ENCODE data around the gene OST4. TPM values are rescaled to one million over a fixed set of nuclear protein-coding genes. Genes with fewer than 3 reads are reported as not detected.
A peak's percentile ranks its signal among the peaks of the same experiment; 100 is the strongest.

Gene OST4
- total RNA-seq, 4 donors from 2014 or later = 92.7 to 320 (median 202) TPM

- TF ChIP-seq, protein P1, sequence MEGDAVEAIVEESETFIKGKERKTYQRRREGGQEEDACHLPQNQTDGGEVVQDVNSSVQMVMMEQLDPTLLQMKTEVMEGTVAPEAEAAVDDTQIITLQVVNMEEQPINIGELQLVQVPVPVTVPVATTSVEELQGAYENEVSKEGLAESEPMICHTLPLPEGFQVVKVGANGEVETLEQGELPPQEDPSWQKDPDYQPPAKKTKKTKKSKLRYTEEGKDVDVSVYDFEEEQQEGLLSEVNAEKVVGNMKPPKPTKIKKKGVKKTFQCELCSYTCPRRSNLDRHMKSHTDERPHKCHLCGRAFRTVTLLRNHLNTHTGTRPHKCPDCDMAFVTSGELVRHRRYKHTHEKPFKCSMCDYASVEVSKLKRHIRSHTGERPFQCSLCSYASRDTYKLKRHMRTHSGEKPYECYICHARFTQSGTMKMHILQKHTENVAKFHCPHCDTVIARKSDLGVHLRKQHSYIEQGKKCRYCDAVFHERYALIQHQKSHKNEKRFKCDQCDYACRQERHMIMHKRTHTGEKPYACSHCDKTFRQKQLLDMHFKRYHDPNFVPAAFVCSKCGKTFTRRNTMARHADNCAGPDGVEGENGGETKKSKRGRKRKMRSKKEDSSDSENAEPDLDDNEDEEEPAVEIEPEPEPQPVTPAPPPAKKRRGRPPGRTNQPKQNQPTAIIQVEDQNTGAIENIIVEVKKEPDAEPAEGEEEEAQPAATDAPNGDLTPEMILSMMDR (IDR thresholded peaks at IDR 0.05) = no peak
- TF ChIP-seq EP300 (IDR thresholded peaks at IDR 0.05; ENCODE audit: low read depth) = no peak
- TF ChIP-seq POLR2AphosphoS5 (IDR thresholded peaks at IDR 0.05) = no peak
- no peak for TF ChIP-seq POLR2A (IDR thresholded peaks at IDR 0.05)
- H3K4me1 ChIP-seq = peaks cover 13 to 38% (median 19%) of the 10 kb centered on the region in 4 donors
- no peaks in the 10 kb centered on the region for H3K9me3 ChIP-seq
- DNase-seq = no peak
- 56 to 87% methylated on average over 3 to 17 of the region's 17 CpGs for WGBS, 2 donors (ENCODE audit: low coverage in 1 of 2)
- intact Hi-C loops (cut with DNase I; ENCODE audit: low total_unique reads) = no loop called here
- in situ Hi-C loops (cut with MboI; ENCODE audit: low pct_ligation_motif_present in 1 of 4, low pct_unique_long_range_greater_than_20kb in 1 of 4, low sequenced_read_pairs in 3 of 4) = no loop called here
- no peak overlapping the region for H3K27ac ChIP-seq
- no peaks in the 10 kb centered on the region for H3K27me3 ChIP-seq
- no peak overlapping the region for H3K4me3 ChIP-seq
- H3K36me3 ChIP-seq = peaks cover 0 to 56% (median 28%) of the 10 kb centered on the region in 4 donors
Observed at GRCh38 chr2:27038631-27039339, 32.7 kb downstream of the OST4 start.

DNA sequence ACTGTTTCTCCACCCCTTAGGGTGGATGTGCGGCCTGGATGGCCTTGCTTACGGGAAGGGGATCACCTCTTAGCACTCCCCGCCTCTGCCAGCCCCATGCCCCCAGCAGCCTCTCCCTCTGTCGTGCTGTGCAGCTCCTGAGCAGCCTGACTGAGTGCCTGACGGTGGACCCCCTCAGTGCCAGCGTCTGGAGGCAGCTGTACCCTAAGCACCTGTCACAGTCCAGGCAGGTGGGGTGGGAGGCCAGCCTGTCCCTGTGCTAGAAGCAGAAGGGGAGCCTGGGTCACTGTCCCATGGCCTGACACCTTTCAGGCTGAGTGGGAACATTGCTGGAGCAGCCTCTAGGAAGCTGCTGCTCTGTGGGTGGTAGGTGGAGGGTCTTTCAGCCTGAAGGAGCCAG, 33.4 kb downstream of the OST4 start:
- Histone ChIP-seq H3K4me1 (peaks cover 15 to 35% (median 20%) of the 10 kb centered on the region in 4 donors), H3K27me3 (no peaks in the 10 kb centered on the region), H3K4me3 (no peak overlapping the region), H3K36me3 (peaks cover 0 to 56% (median 28%) of the 10 kb centered on the region in 4 donors), H3K27ac (no peak overlapping the region), H3K9me3 (no peaks in the 10 kb centered on the region)
- in situ Hi-C loops (cut with MboI; ENCODE audit: low pct_ligation_motif_present in 1 of 4, low pct_unique_long_range_greater_than_20kb in 1 of 4, low sequenced_read_pairs in 3 of 4) = no loop called here
- no peak for TF ChIP-seq POLR2A (IDR thresholded peaks at IDR 0.05)
- TF ChIP-seq, protein P1 (IDR thresholded peaks at IDR 0.05) = no peak
- TF ChIP-seq POLR2AphosphoS5 (IDR thresholded peaks at IDR 0.05) = no peak
- TF ChIP-seq EP300 (IDR thresholded peaks at IDR 0.05; ENCODE audit: low read depth) = no peak
- 76 to 96% methylated on average over 3 to 6 of the region's 6 CpGs for WGBS, 2 donors (ENCODE audit: low coverage in 1 of 2)
- intact Hi-C loops (cut with DNase I; ENCODE audit: low total_unique reads) = no loop called here
- no peak for DNase-seq

DNA sequence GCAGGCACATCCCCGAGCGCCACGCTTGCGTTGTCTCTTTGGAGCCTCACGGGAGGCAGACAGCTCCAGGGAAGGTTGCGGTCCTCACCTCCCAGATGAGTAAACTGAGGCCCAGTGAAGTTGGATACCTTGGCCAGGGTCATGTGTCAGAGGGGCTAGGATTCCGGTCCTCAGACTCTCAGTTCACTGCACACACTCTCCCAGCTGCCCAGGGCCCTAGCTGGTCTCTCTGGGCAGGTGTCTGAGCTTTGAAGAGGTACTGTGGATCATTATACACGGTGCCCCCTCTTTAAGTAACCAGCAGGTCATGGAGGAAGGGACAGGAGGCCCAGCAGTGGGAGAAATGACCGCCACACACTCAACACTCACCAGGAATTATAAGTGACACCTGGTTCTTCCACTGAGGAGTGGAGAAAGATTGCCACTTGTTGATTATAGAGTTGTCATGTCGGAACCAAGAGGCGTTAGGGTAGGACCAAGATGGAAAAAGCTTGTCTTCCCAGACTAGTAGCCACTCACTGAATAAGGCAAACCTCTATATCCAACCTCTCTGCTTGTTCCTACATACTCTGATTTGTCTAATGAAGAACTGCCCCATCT, 38.1 kb downstream of the OST4 start:
- intact Hi-C loops (cut with DNase I; ENCODE audit: low total_unique reads) (loop anchor here (5.0 kb wide), 1 partner anchor 54 kb away; the partner anchor contains the start of gene KHK), in situ Hi-C loops (cut with MboI; ENCODE audit: low pct_ligation_motif_present in 1 of 4, low pct_unique_long_range_greater_than_20kb in 1 of 4, low sequenced_read_pairs in 3 of 4) (no loop called here)
- Histone ChIP-seq H3K36me3 (peaks cover 0 to 32% (median 11%) of the 10 kb centered on the region in 4 donors), H3K9me3 (no peaks in the 10 kb centered on the region), H3K27ac (peak overlapping the region; percentile 85 to 91 (median 86)), H3K27me3 (no peaks in the 10 kb centered on the region), H3K4me1 (peaks cover 12 to 23% (median 20%) of the 10 kb centered on the region in 4 donors), H3K4me3 (peak overlapping the region; percentile 78 to 91 (median 81))
- WGBS, 2 donors (ENCODE audit: low coverage in 1 of 2) = 7 to 20% methylated on average over 1 to 11 of the region's 11 CpGs
- no peak for DNase-seq
- no peak for TF ChIP-seq POLR2A (IDR thresholded peaks at IDR 0.05)
- TF ChIP-seq EP300 (IDR thresholded peaks at IDR 0.05; ENCODE audit: low read depth) = no peak
- TF ChIP-seq, protein P1 (IDR thresholded peaks at IDR 0.05) = no peak
- TF ChIP-seq POLR2AphosphoS5 (IDR thresholded peaks at IDR 0.05) = no peak

- intact Hi-C loops (cut with DNase I; ENCODE audit: low total_unique reads) = loop anchor here (5.0 kb wide), 1 partner anchor 55 kb away; the partner anchor contains the start of gene KHK
Observed at GRCh38 chr2:27032495-27033252, 38.8 kb downstream of the OST4 start, which contains the start of gene TMEM214. TSS of gene TMEM214 (plus strand) at chr2:27032965. CDS start at chr2:27033016, 51 bp downstream.

More at GRCh38 chr2:27032495-27033252, 38.8 kb downstream of the OST4 start, which contains the start of gene TMEM214:
- no peaks in the 10 kb centered on the region for H3K9me3 ChIP-seq
- no peak for TF ChIP-seq EP300 (IDR thresholded peaks at IDR 0.05; ENCODE audit: low read depth)
- TF ChIP-seq, protein P1 (IDR thresholded peaks at IDR 0.05) = peak in 3 of 5 experiments; percentile 8 to 44 (median 41)
- TF ChIP-seq POLR2AphosphoS5 (IDR thresholded peaks at IDR 0.05) = peak; percentile 53 to 90 (median 73)
- TF ChIP-seq POLR2A (IDR thresholded peaks at IDR 0.05) = peak; percentile 77
- in situ Hi-C loops (cut with MboI; ENCODE audit: low pct_ligation_motif_present in 1 of 4, low pct_unique_long_range_greater_than_20kb in 1 of 4, low sequenced_read_pairs in 3 of 4) = no loop called here
- no peaks in the 10 kb centered on the region for H3K27me3 ChIP-seq
- WGBS, 2 donors (ENCODE audit: low coverage in 1 of 2) = 0% methylated on average over 69 of the region's 76 CpGs; no CpG with 5 or more reads in 1 of the 2 donors
- peak within 1 kb of the TSS; percentile 78 to 91 (median 81) for H3K4me3 ChIP-seq
- DNase-seq = peak; percentile 92
- peaks cover 0 to 25% (median 7%) of the 10 kb centered on the region in 4 donors for H3K36me3 ChIP-seq
- H3K4me1 ChIP-seq = peaks cover 12 to 23% (median 20%) of the 10 kb centered on the region in 4 donors
- H3K27ac ChIP-seq = peak within 1 kb of the TSS; percentile 85 to 91 (median 86)
